Measurements from ENCODE around the gene BRD9. TPM values are rescaled to one million over a fixed set of nuclear protein-coding genes. Genes with fewer than 3 reads are reported as not detected.

Gene BRD9
- total and polyA plus RNA-seq, 2 of the 4 experiments (the other 2 are of a cell fraction): 22.0 to 43.4 TPM

DNA sequence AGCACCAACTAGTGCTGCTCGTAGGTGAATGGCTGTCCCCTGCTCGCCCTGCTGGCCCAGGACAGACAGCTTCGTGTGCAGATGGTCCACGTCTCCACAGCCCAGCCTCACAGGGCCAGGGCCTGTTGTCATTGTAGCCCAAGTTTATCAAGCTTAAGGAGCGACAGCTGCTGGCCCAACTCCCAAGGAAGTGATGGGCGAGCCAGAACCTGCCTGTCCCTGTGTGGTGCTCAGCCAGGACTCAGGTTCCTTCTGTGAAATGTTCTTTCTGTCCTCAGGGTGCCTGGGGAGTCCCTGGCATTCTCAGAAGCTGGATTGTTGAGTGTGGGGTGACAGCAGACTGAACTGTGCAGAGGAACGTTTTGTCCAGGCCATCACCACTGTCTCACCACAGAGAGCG is 16.5 kb upstream of the BRD9 start:
- 97% methylated on average over 4 of the region's 8 CpGs; no CpG with 5 or more reads in 1 of the 2 experiments for WGBS, 2 experiments (ENCODE audit: extremely low coverage in 2 of 2, insufficient read length in 1 of 2)
- intact Hi-C loops (cut with micrococcal nuclease): loop anchor here (10.0 kb wide), 2 partner anchors 434 to 594 kb away; no protein-coding TSS in a partner anchor

More for the DNA sequence above, 16.5 kb upstream of the BRD9 start:
- H4K5ac ChIP-seq (ENCODE audit: low read depth, low read length): no peak overlapping the region
- no TSS peak for BruUV-seq (replicated peaks)
- no peak overlapping the region for H3K4me3 ChIP-seq (ENCODE audit: insufficient read depth, low read depth, low read length)
- no peak overlapping the region for H2BK15ac ChIP-seq (ENCODE audit: low read depth, low read length)
- H3K56ac ChIP-seq (ENCODE audit: extremely low read depth, insufficient read depth, low read length): no peak overlapping the region
- dilution Hi-C loops (cut with HindIII; ENCODE audit: low sequenced_read_pairs, unreplicated experiment): no loop called here
- H3K9me3 ChIP-seq (ENCODE audit: control insufficient read depth, insufficient read depth, low read length): no peaks in the 10 kb centered on the region
- TF ChIP-seq, protein P1, sequence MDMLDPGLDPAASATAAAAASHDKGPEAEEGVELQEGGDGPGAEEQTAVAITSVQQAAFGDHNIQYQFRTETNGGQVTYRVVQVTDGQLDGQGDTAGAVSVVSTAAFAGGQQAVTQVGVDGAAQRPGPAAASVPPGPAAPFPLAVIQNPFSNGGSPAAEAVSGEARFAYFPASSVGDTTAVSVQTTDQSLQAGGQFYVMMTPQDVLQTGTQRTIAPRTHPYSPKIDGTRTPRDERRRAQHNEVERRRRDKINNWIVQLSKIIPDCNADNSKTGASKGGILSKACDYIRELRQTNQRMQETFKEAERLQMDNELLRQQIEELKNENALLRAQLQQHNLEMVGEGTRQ (IDR thresholded peaks at IDR 0.05; ENCODE audit: low read depth, low read length): no peak
- no peak for ATAC-seq (ENCODE audit: low read depth)
- H3K27me3 ChIP-seq (ENCODE audit: control insufficient read depth, insufficient read depth, low read length): no peaks in the 10 kb centered on the region
- no peak overlapping the region for H3K4ac ChIP-seq (ENCODE audit: low read depth, low read length)
- H2AFZ ChIP-seq (replicated peaks; ENCODE audit: low read length, poor library complexity): no peak overlapping the region
- H3K18ac ChIP-seq (ENCODE audit: low read depth, low read length): no peak overlapping the region
- H4K8ac ChIP-seq (ENCODE audit: low read depth in 2 of 2, low read length in 2 of 2): no peak overlapping the region
- no peak overlapping the region for H3K14ac ChIP-seq (replicated peaks; ENCODE audit: low read depth, low read length)
- peaks cover 5 to 7% of the 10 kb centered on the region in 2 experiments; a peak in 3 of 4 replicates for H3K79me1 ChIP-seq (ENCODE audit: low read depth in 1 of 2, low read length in 2 of 2)
- H4K91ac ChIP-seq (ENCODE audit: insufficient read depth, low read depth, low read length): no peak overlapping the region
- DNase-seq: no peak
- no peak overlapping the region for H3K4me2 ChIP-seq (ENCODE audit: low read depth, low read length)
- peak overlapping the region; percentile 44 for H2AK9ac ChIP-seq (replicated peaks; ENCODE audit: low read depth, low read length, poor library complexity)
- 0 out of 2 replicates have a peak, but pooled peaks cover 3% of the 10 kb centered on the region for H3K4me1 ChIP-seq (ENCODE audit: control insufficient read depth, insufficient read depth, low read length)
- ChIA-PET CTCF (no interaction called here), POLR2A (ENCODE audit: unreplicated experiment) (no interaction called here)
- in situ Hi-C loops (cut with MboI; ENCODE audit: low sequenced_read_pairs): no loop called here
- H3K9ac ChIP-seq (ENCODE audit: low read depth, low read length): no peak overlapping the region
- no peaks in the 10 kb centered on the region for H4K20me1 ChIP-seq (ENCODE audit: insufficient read depth, low read length)
- no peak overlapping the region for H2AK5ac ChIP-seq (ENCODE audit: low read depth, low read length)
- no peak overlapping the region for H2BK5ac ChIP-seq (ENCODE audit: low read depth, low read length, poor library complexity, severe bottlenecking)
- no peak overlapping the region for H2BK120ac ChIP-seq (ENCODE audit: low read depth, low read length)
- no peak overlapping the region for H2BK20ac ChIP-seq (ENCODE audit: low read depth, low read length)
- peaks cover 19% of the 10 kb centered on the region for H3K36me3 ChIP-seq (ENCODE audit: control insufficient read depth, insufficient read depth, low read length)
- no peaks in the 10 kb centered on the region; the same call in 1 of the 2 replicates for H3K9me1 ChIP-seq (ENCODE audit: insufficient read depth, low read length)
- H3K27ac ChIP-seq (ENCODE audit: insufficient read depth, low read length): no peak overlapping the region
- H3K23ac ChIP-seq (ENCODE audit: low read depth, low read length): no peak overlapping the region

All from IMR-90 (cell line).